T-helper 1 cell treated with Interleukin-12 subunit alpha and Interleukin-12 subunit beta and Interleukin-4 antibody, amounts not matched to agents 30 ng/mL and 1 ng/mL, for 36 hours (primary cell): ENCODE results near the gene CFAP20DC. TPM values are rescaled to one million over a fixed set of nuclear protein-coding genes. Genes with fewer than 3 reads are reported as not detected.
"Not testable (repeated sequence)": the region's sequence is repeated elsewhere in the genome, so short reads cannot be mapped to it uniquely, and the experiment has no call there.

ENCODE experiments used
- intact Hi-C: fragments of 100-400 bp; cut with micrococcal nuclease; formaldehyde crosslinking; loops from one replicate; pipeline ENCODE4 v1.15.1; 2024
- total RNA-seq: library from RNA; stranded (reverse); gene quantifications from 2 replicates; pipeline ENCODE4 v1.2.3, GENCODE V29; 2022

The CFAP20DC gene
- total RNA-seq, 1 donor from 2014 or later = 0.27 TPM

GRCh38 chr3:58874248-58874741, 175.5 kb downstream of the CFAP20DC start:
- intact Hi-C loops = no loop called here

GRCh38 chr3:58868097-58868779, 181.6 kb downstream of the CFAP20DC start:
- intact Hi-C loops = no loop called here

- intact Hi-C loops = no loop called here
Measured at GRCh38 chr3:58867621-58868020, 182.2 kb downstream of the CFAP20DC start.

GRCh38 chr3:58866079-58866478, 183.7 kb downstream of the CFAP20DC start:
- intact Hi-C loops = no loop called here

- intact Hi-C loops = no loop called here
Measured at GRCh38 chr3:58864480-58864879, 185.3 kb downstream of the CFAP20DC start.

GRCh38 chr3:58863206-58863605, 186.6 kb downstream of the CFAP20DC start:
- intact Hi-C loops = no loop called here

- intact Hi-C loops = no loop called here
Measured at GRCh38 chr3:58861551-58861950, 188.3 kb downstream of the CFAP20DC start.

- intact Hi-C loops = no loop called here
Measured at GRCh38 chr3:58858126-58858525, 191.7 kb downstream of the CFAP20DC start.

GRCh38 chr3:58857402-58857801, 192.4 kb downstream of the CFAP20DC start:
- intact Hi-C loops = no loop called here

- intact Hi-C loops = no loop called here
Measured at GRCh38 chr3:58848826-58849225, 201.0 kb downstream of the CFAP20DC start.

- intact Hi-C loops = not testable (repeated sequence)
Measured at GRCh38 chr3:58842050-58842747, 207.6 kb downstream of the CFAP20DC start.

- intact Hi-C loops = no loop called here
Measured at GRCh38 chr3:58840949-58841348, 208.9 kb downstream of the CFAP20DC start.

GRCh38 chr3:58839964-58840363, 209.9 kb downstream of the CFAP20DC start:
- intact Hi-C loops = no loop called here

- intact Hi-C loops = no loop called here
Measured at GRCh38 chr3:58839187-58839586, 210.6 kb downstream of the CFAP20DC start.

GRCh38 chr3:58837856-58838255, 212.0 kb downstream of the CFAP20DC start:
- intact Hi-C loops = no loop called here

- intact Hi-C loops = no loop called here
Measured at GRCh38 chr3:58837141-58837843, 212.5 kb downstream of the CFAP20DC start.

GRCh38 chr3:58835086-58835485, 214.7 kb downstream of the CFAP20DC start:
- intact Hi-C loops = no loop called here

- intact Hi-C loops = no loop called here
Measured at GRCh38 chr3:58833491-58833890, 216.3 kb downstream of the CFAP20DC start.

- intact Hi-C loops = no loop called here
Measured at GRCh38 chr3:58829321-58830000, 220.4 kb downstream of the CFAP20DC start.

- intact Hi-C loops = no loop called here
Measured at GRCh38 chr3:58824777-58825176, 225.0 kb downstream of the CFAP20DC start.

GRCh38 chr3:58824285-58824684, 225.5 kb downstream of the CFAP20DC start:
- intact Hi-C loops = no loop called here
